Measurements from ENCODE around the gene ERBB4. TPM values are rescaled to one million over a fixed set of nuclear protein-coding genes. Genes with fewer than 3 reads are reported as not detected.

ERBB4 gene
- total and polyA plus RNA-seq, 9 donors, result 5.0 to 12.7 (median 7.7) TPM

DNA sequence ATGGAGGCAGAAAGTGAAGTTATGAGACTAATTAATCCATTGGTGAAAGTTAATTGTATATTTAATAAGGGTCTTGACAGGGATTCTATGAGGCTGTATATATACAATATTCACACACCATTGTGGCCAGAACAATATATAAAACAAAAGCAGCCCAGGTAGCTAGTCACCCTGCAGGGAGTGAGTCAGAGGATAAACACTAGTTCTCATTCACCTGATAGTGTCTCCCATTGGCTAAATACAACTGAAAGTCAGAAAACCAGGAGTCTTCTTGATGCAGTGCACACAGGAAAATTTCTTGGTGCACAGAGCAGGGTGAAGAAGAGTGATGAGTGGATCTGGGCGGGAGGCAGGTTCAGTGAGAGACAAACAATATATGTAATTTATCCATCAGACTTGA, 465.2 kb downstream of the ERBB4 start:
- H3K4me3 ChIP-seq (ENCODE audit: low read length), result no peak overlapping the region
- H3K9me3 ChIP-seq (replicated peaks; ENCODE audit: control insufficient read depth, low read depth, low read length), result no peaks in the 10 kb centered on the region
- WGBS (ENCODE audit: insufficient coverage), result no CpG with 5 or more reads among the region's 1 CpG
- no peak for DNase-seq
- H3K36me3 ChIP-seq (ENCODE audit: control insufficient read depth, insufficient read depth, low read length), result no peaks in the 10 kb centered on the region
- no peaks in the 10 kb centered on the region for H3K4me1 ChIP-seq (ENCODE audit: control insufficient read depth, insufficient read depth, low read length)
- no peak overlapping the region for H3K27ac ChIP-seq (ENCODE audit: low read length)
- no peaks in the 10 kb centered on the region for H3K27me3 ChIP-seq (ENCODE audit: control insufficient read depth, insufficient read depth, low read length)

DNA sequence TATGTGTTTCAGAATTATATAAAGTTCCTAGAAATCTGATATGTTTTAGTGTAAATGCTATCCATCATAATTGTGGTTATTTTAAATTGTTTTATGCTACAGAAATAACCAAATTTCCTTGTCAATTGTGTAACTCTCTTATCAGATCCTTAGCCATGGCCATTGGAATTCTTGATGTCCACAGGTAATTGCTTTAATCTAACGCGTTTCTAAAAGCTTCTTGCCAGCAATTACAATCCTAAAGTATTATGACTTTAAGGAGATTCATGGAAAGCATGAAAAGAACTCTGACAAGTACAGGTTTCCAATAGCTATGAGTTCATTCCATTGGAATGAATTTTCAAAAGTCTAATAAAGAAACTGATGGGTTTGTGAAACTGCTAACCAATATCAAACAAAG, 472.1 kb downstream of the ERBB4 start:
- H3K4me3 ChIP-seq (ENCODE audit: low read length), result no peak overlapping the region
- no peak overlapping the region for H3K27ac ChIP-seq (ENCODE audit: low read length)
- no peaks in the 10 kb centered on the region for H3K27me3 ChIP-seq (ENCODE audit: control insufficient read depth, insufficient read depth, low read length)
- no peak for DNase-seq
- no peaks in the 10 kb centered on the region for H3K9me3 ChIP-seq (replicated peaks; ENCODE audit: control insufficient read depth, low read depth, low read length)
- H3K4me1 ChIP-seq (ENCODE audit: control insufficient read depth, insufficient read depth, low read length), result no peaks in the 10 kb centered on the region
- no peaks in the 10 kb centered on the region for H3K36me3 ChIP-seq (ENCODE audit: control insufficient read depth, insufficient read depth, low read length)
- no CpG with 5 or more reads among the region's 2 CpGs for WGBS (ENCODE audit: insufficient coverage)

DNA sequence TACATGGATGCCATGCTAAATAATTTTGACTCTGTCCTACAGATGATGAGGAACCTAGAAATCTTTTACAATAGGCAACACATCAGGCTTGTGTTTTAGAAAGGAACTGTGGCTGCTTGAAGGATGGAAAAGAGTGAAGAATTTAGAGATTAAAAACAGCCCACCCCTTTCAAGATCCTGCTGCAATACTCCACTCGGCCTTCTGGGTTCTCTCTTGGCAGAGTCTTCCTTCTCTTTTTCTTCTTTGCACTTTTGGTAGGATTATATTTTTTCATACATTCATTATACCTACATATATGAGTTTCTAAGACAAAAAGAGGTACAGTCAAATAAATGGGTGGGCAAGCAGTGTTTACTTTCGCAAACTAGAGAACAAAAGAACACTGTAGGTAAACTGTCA, 474.3 kb downstream of the ERBB4 start:
- no peaks in the 10 kb centered on the region for H3K36me3 ChIP-seq (ENCODE audit: control insufficient read depth, insufficient read depth, low read length)
- no peaks in the 10 kb centered on the region for H3K4me1 ChIP-seq (ENCODE audit: control insufficient read depth, insufficient read depth, low read length)
- no peak for DNase-seq
- H3K9me3 ChIP-seq (replicated peaks; ENCODE audit: control insufficient read depth, low read depth, low read length), result no peaks in the 10 kb centered on the region
- WGBS (ENCODE audit: insufficient coverage), result 100% methylated on average over 1 of the region's 2 CpGs
- H3K27ac ChIP-seq (ENCODE audit: low read length), result no peak overlapping the region
- H3K27me3 ChIP-seq (ENCODE audit: control insufficient read depth, insufficient read depth, low read length), result no peaks in the 10 kb centered on the region
- H3K4me3 ChIP-seq (ENCODE audit: low read length), result no peak overlapping the region

DNA sequence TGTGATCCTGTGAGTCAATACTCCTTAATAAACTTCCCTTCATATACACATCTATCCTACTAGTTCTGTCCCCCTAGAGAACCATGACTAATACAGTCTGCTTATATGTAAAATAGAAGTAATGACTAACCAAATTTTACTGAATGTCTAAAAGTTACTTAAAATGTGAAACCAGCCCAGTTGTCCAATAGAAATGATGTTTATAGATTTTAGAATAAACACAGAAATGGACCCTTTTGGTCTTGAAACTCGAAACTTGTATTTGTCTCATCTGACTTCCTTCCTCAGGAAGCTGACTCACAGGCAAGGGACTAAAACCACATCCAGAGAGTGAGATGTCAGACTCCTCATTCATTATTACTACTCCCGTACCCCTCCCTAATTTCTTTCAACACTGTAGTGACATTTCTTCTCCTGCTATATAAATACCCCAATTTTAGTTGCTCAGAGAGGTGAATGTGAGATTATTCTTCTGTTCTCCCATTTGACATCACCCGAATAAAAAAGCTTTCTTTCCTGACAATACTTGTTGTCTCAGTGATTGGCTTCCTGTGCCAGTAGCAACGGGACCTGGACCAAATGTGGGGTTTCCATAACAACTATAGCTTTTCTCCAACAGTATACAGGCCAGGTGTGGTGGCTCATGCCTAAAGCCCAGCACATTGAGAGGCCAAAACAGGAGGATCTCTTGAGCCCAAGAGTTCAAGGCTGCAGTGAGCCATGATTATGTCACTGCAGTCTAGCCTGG, 486.0 kb downstream of the ERBB4 start:
- no peak overlapping the region for H3K27ac ChIP-seq (ENCODE audit: low read length)
- WGBS (ENCODE audit: insufficient coverage), result 60% methylated on average over 2 of the region's 4 CpGs
- H3K36me3 ChIP-seq (ENCODE audit: control insufficient read depth, insufficient read depth, low read length), result no peaks in the 10 kb centered on the region
- H3K27me3 ChIP-seq (ENCODE audit: control insufficient read depth, insufficient read depth, low read length), result no peaks in the 10 kb centered on the region
- H3K4me1 ChIP-seq (ENCODE audit: control insufficient read depth, insufficient read depth, low read length), result no peaks in the 10 kb centered on the region
- H3K4me3 ChIP-seq (ENCODE audit: low read length), result no peak overlapping the region
- DNase-seq, result no peak
- peaks cover 24% of the 10 kb centered on the region for H3K9me3 ChIP-seq (replicated peaks; ENCODE audit: control insufficient read depth, low read depth, low read length)

DNA sequence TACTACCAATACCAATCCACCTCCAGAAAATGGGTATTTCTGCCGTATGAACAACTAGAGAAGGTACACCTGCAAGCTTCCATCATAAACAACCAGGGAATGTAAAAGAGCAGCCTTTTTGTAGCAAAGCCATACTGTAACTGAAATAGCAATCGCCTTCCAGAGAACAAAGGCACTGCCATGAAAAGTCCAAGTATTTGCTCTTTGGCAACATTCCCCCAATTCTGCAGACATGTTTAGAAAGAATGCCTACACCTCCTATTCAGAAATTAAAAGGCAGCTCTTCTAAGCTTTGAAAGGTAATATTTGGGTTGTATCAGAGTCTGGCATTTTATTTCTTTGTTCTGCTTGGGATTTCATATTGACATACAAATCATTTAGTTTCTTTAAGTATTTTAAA, 487.7 kb downstream of the ERBB4 start:
- no peak for DNase-seq
- Histone ChIP-seq H3K27ac (ENCODE audit: low read length) (no peak overlapping the region), H3K9me3 (replicated peaks; ENCODE audit: control insufficient read depth, low read depth, low read length) (peaks cover 23% of the 10 kb centered on the region), H3K4me1 (ENCODE audit: control insufficient read depth, insufficient read depth, low read length) (no peaks in the 10 kb centered on the region), H3K27me3 (ENCODE audit: control insufficient read depth, insufficient read depth, low read length) (no peaks in the 10 kb centered on the region), H3K36me3 (ENCODE audit: control insufficient read depth, insufficient read depth, low read length) (no peaks in the 10 kb centered on the region), H3K4me3 (ENCODE audit: low read length) (no peak overlapping the region)
- no CpG with 5 or more reads among the region's 2 CpGs for WGBS (ENCODE audit: insufficient coverage)

DNA sequence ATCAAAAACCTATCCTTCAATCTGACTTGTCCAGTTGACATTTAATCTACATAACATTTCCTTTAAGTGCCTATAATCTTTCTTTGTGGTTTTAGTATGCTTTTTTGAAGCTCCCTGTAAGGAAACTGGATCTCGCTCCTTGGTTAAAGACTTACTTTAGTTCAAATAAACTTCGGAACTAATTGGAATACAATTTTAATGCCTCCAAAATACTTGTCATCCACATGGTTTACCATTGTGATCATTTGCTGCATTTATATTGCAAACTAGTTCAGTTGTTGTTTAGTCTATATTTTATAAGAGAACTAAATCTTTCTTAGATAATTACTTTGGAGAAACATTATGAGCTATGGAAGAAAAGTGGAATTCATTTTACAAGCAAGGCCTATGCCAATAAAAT, 496.0 kb downstream of the ERBB4 start:
- Histone ChIP-seq H3K36me3 (ENCODE audit: control insufficient read depth, insufficient read depth, low read length) (no peaks in the 10 kb centered on the region), H3K27me3 (ENCODE audit: control insufficient read depth, insufficient read depth, low read length) (no peaks in the 10 kb centered on the region), H3K4me3 (ENCODE audit: low read length) (no peak overlapping the region), H3K9me3 (replicated peaks; ENCODE audit: control insufficient read depth, low read depth, low read length) (no peaks in the 10 kb centered on the region), H3K27ac (ENCODE audit: low read length) (no peak overlapping the region), H3K4me1 (ENCODE audit: control insufficient read depth, insufficient read depth, low read length) (no peaks in the 10 kb centered on the region)
- DNase-seq, result no peak
- no CpG with 5 or more reads among the region's 2 CpGs for WGBS (ENCODE audit: insufficient coverage)

DNA sequence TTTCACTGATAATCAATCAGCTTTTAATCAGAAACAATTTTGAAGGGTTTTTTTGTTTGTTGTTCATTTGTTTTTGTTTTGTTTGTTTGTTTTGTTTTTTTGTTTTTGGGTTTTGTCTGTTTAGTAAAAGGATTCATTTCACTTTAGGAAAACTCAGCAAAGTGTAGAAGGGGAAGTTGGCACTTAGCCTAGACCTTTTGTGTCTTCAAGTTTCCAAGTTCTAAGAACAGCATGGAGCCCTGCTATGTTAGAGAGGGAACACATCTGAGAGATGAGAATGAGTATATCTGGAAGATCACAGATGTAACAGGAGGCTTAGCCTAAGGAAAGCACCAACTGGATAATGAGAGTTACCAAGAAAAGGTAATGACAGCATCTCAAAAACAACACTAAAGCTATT, 501.5 kb downstream of the ERBB4 start:
- DNase-seq, result peak; percentile 9
- no peaks in the 10 kb centered on the region for H3K36me3 ChIP-seq (ENCODE audit: control insufficient read depth, insufficient read depth, low read length)
- no peaks in the 10 kb centered on the region for H3K4me1 ChIP-seq (ENCODE audit: control insufficient read depth, insufficient read depth, low read length)
- no peak overlapping the region for H3K4me3 ChIP-seq (ENCODE audit: low read length)
- no peak overlapping the region for H3K27ac ChIP-seq (ENCODE audit: low read length)
- H3K9me3 ChIP-seq (replicated peaks; ENCODE audit: control insufficient read depth, low read depth, low read length), result no peaks in the 10 kb centered on the region
- no peaks in the 10 kb centered on the region for H3K27me3 ChIP-seq (ENCODE audit: control insufficient read depth, insufficient read depth, low read length)

DNA sequence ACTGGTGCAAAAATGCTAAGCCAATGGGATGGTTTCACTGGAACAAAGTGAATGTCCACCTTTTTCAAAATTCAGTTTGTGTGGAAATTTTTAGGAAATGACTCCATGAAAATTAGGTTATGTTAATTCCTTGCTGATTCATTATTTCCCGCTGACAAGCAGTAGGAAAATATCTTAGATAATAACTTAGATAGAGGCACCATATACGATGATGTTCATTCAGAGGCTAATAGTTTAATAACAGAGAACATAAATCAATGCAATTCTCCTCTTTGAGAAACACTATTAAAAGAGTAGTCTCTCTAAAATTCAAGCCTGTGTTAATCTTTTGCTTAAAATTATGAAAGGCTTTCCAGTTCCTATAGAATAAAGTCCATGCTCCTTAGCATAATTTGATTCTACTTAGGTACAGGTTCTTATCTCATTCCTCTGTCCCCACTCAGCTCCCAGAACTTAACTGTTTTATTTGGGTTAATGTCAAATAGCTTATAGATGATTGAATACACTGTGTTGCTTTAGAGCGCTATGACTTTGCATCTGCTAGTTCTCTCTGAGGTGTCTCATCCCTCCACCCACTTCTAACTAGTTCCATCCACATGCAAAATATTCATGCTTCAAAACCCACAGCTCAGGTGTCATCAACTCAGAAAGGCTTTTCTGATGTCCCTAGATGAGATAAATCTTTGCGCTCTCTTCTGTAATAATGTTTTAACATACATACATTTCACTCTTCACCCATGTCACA, 503.6 kb downstream of the ERBB4 start:
- DNase-seq, result no peak
- Histone ChIP-seq H3K36me3 (ENCODE audit: control insufficient read depth, insufficient read depth, low read length) (no peaks in the 10 kb centered on the region), H3K27me3 (ENCODE audit: control insufficient read depth, insufficient read depth, low read length) (no peaks in the 10 kb centered on the region), H3K4me1 (ENCODE audit: control insufficient read depth, insufficient read depth, low read length) (no peaks in the 10 kb centered on the region), H3K9me3 (replicated peaks; ENCODE audit: control insufficient read depth, low read depth, low read length) (no peaks in the 10 kb centered on the region), H3K4me3 (ENCODE audit: low read length) (no peak overlapping the region), H3K27ac (ENCODE audit: low read length) (no peak overlapping the region)
- 100% methylated on average over 1 of the region's 4 CpGs for WGBS (ENCODE audit: insufficient coverage)

DNA sequence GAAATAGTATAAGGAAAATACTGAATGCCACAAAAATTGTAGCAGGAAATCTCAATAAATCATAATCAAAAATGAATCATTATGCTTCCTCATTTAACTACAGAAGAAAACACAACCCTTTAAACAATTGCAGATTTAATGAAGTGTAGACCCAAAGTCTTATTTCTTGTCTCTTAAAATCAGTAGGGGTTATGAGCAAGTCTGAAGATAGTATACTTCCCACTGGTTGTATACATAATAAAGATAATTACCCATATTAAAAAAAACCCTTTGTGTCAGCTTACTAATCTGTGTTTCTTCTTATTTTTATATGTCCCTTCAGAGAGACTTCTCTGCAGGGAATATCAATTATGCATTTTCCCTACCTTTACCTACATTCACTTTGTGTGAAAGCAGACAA, 504.7 kb downstream of the ERBB4 start:
- Histone ChIP-seq H3K9me3 (replicated peaks; ENCODE audit: control insufficient read depth, low read depth, low read length) (no peaks in the 10 kb centered on the region), H3K27ac (ENCODE audit: low read length) (no peak overlapping the region), H3K4me3 (ENCODE audit: low read length) (no peak overlapping the region), H3K36me3 (ENCODE audit: control insufficient read depth, insufficient read depth, low read length) (no peaks in the 10 kb centered on the region), H3K4me1 (ENCODE audit: control insufficient read depth, insufficient read depth, low read length) (no peaks in the 10 kb centered on the region), H3K27me3 (ENCODE audit: control insufficient read depth, insufficient read depth, low read length) (no peaks in the 10 kb centered on the region)
- no peak for DNase-seq

DNA sequence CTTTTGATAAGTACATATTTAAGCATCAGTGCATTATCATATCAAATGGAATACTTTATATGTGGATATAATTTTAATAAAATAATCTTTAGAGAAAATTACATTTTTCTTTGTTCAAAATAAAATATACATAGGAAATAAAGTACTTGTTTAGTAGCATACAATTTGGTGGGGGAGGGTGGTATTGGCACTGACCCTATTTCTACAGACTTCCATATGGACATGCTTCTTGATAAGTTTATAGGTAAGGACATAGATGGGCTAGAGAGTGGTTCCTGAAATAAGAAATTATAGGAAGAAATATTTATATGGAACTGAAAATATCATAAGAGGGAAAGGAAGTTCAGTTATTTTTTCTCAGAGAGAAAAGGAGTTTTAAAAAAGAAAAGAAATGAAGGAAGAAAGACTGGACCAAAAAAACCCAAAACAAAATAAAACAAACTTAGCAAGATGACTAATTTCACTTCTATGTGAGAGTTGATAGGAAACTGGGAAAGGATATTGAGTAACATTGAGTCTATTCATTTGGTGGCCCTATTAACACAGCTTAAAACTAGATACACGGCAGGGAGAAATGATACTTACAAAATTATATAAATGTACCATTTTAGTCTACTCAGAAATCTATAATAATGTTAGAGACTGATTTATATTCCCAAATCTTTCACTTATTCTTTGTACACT, 505.9 kb downstream of the ERBB4 start:
- Histone ChIP-seq H3K9me3 (replicated peaks; ENCODE audit: control insufficient read depth, low read depth, low read length) (no peaks in the 10 kb centered on the region), H3K36me3 (ENCODE audit: control insufficient read depth, insufficient read depth, low read length) (no peaks in the 10 kb centered on the region), H3K27ac (ENCODE audit: low read length) (no peak overlapping the region), H3K27me3 (ENCODE audit: control insufficient read depth, insufficient read depth, low read length) (no peaks in the 10 kb centered on the region), H3K4me1 (ENCODE audit: control insufficient read depth, insufficient read depth, low read length) (no peaks in the 10 kb centered on the region), H3K4me3 (ENCODE audit: low read length) (no peak overlapping the region)
- WGBS (ENCODE audit: insufficient coverage), result no CpG with 5 or more reads among the region's 1 CpG
- no peak for DNase-seq
